Spleen (tissue), 11 donors: ENCODE data around the gene HRH3. TPM values are rescaled to one million over a fixed set of nuclear protein-coding genes. Genes with fewer than 3 reads are reported as not detected.

Source experiments
- DNase-seq: peaks from one replicate; pipeline ENCODE4 v3.0.0-alpha.2; 2020
- H3K27ac ChIP-seq, 8 donors: fragments of 200-600 bp; sonication (generic) in 7 of 8; 1 replicate in 4 of 8; 2 replicates in 4 of 8; pipeline versions ENCODE4 v1.5.0 to v1.8.0; 2016 to 2021; ENCODE audit warnings: inconsistent platforms in 4 of 8, mild to moderate bottlenecking in 4 of 8, moderate library complexity in 1 of 8
- H3K27me3 ChIP-seq, 7 donors: fragments of 200-600 bp; sonication (generic) in 6 of 7; replicated peaks in 1 of 7; 1 replicate in 4 of 7; 2 replicates in 3 of 7; pipeline versions ENCODE4 v1.5.0 to v1.8.0; 2016 to 2021; ENCODE audit warnings: inconsistent platforms in 3 of 7, mild to moderate bottlenecking in 1 of 7
- H3K36me3 ChIP-seq, 6 donors: fragments of 200-600 bp; sonication (generic) in 5 of 6; 1 replicate in 4 of 6; 2 replicates in 2 of 6; pipeline versions ENCODE4 v1.5.0 to v1.8.0; 2016 to 2021; ENCODE audit warnings: inconsistent platforms in 2 of 6
- H3K4me1 ChIP-seq, 6 donors: fragments of 200-600 bp; sonication (generic) in 5 of 6; 1 replicate in 3 of 6; 2 replicates in 3 of 6; pipeline versions ENCODE4 v1.5.0 to v1.8.0; 2016 to 2021; ENCODE audit warnings: inconsistent platforms in 3 of 6
- H3K4me3 ChIP-seq, 8 donors: fragments of 200-600 bp; sonication (generic) in 7 of 8; 1 replicate in 4 of 8; 2 replicates in 4 of 8; pipeline versions ENCODE4 v1.5.0 to v1.8.0; 2016 to 2021; ENCODE audit warnings: inconsistent platforms in 4 of 8, mild to moderate bottlenecking in 4 of 8, moderate library complexity in 2 of 8
- H3K9me3 ChIP-seq, 8 donors: fragments of 200-600 bp; sonication (generic) in 7 of 8; 1 replicate in 4 of 8; 2 replicates in 4 of 8; pipeline versions ENCODE4 v1.5.0 to v1.8.0; 2016 to 2021; ENCODE audit warnings: inconsistent platforms in 4 of 8
- POLR2A ChIP-seq, 3 donors: fragments of 450-650 bp; IDR thresholded peaks; one replicate each; pipeline ENCODE4 v1.5.1; 2017; ENCODE audit warnings: antibody characterized with exemption in 3 of 3, mild to moderate bottlenecking in 1 of 3
- POLR2AphosphoS5 ChIP-seq, 3 donors: sonication (generic); formaldehyde crosslinking; IDR thresholded peaks; one replicate each; pipeline ENCODE4 v1.5.1; 2017; ENCODE audit warnings: antibody characterized with exemption in 3 of 3
- WGBS, 5 donors: extraction: QIAGEN DNeasy Blood & Tissue Kit in 3 of 5; methylation state at CpG; one replicate each; pipeline versions ENCODE4 v1.1.5 to v1.1.7; 2013 to 2018; 5-methylcytosine and 5-hydroxymethylcytosine counted together
- intact Hi-C: fragments of 100-400 bp; cut with DNase I; formaldehyde crosslinking; loops from one replicate; pipeline ENCODE4 v1.15.0; 2023; ENCODE audit warnings: low total_unique reads
- polyA plus RNA-seq, 3 donors: library from polyadenylated mRNA; stranded (reverse); fragments of 200-250 nt; gene quantifications; one replicate each; pipeline ENCODE4 v1.2.1, GENCODE V29; 2013
- total RNA-seq, 7 donors: library from RNA; depleted of rRNA in 3 of 7; stranded (reverse); fragments of >200 nt in 3 of 7; fragmentation: NEBNext Ultra II Directional in 4 of 7; extraction: Animal tissue kit (Norgen Biotek cat#: 25700) in 4 of 7; gene quantifications; one replicate each; pipeline versions ENCODE4 v1.1.0 to v1.2.1, GENCODE V29; 2016 to 2021
- TF ChIP-seq, protein P1 (sequence below), 11 experiments: fragments of 200-600 bp in 7 of 11; fragments of 450-650 bp in 4 of 11; sonication (generic) in 4 of 11; IDR thresholded peaks in 8 of 11; conservative IDR thresholded peaks in 3 of 11; 1 replicate in 7 of 11; 2 replicates in 4 of 11; pipeline versions ENCODE4 v1.4.0 to v1.8.0; 2016 to 2021; ENCODE audit warnings: antibody characterized with exemption in 11 of 11, inconsistent platforms in 4 of 11, mild to moderate bottlenecking in 1 of 11
- donor health status: healthy with polysubstance abuse.
- donor health status: DM: no; HTN: no; CAD: no; lungs with moderate emphysema.
- donor health status: DM: no; HTN: no; CAD: no.
- donor health status: Bipolar disorder and iron deficiency.
- donor health status: healthy.
- donor health status: DM: no; HTN: no; CAD: no.
- donor health status: DM: yes; HTN: yes; CAD: no.

Gene HRH3
- total and polyA plus RNA-seq, 10 donors = not detected

DNA sequence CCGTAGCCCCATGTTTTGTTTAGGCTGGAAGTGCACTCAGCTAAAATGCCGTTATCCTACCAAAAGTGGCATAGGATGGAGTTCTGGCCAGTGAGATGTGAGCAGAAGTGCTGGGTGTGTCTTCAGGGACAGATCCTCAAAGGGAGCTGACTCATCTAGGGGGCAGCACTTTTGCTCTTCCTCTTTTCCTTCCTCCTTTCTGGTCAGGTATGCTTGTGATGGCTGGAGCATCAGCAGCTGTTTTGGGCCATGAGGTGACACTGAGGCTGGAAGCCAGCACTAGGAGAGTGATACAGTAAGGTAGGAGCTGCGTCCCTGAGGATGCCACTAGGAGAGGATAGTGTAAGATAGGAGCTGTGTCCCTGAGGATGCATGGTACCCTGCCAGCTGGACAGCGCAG, 13.6 kb upstream of the HRH3 start:
- H3K36me3 ChIP-seq = no peaks in the 10 kb centered on the region
- intact Hi-C loops = no loop called here
- H3K9me3 ChIP-seq = peaks cover 0 to 7% (median 0%) of the 10 kb centered on the region in 8 donors
- no peak overlapping the region for H3K4me3 ChIP-seq
- 85 to 93% (median 91%) methylated on average over 4 of the region's 4 CpGs for WGBS, 5 donors
- TF ChIP-seq POLR2A (IDR thresholded peaks at IDR 0.05) (no peak), POLR2AphosphoS5 (IDR thresholded peaks at IDR 0.05) (no peak)
- TF ChIP-seq, protein P1, sequence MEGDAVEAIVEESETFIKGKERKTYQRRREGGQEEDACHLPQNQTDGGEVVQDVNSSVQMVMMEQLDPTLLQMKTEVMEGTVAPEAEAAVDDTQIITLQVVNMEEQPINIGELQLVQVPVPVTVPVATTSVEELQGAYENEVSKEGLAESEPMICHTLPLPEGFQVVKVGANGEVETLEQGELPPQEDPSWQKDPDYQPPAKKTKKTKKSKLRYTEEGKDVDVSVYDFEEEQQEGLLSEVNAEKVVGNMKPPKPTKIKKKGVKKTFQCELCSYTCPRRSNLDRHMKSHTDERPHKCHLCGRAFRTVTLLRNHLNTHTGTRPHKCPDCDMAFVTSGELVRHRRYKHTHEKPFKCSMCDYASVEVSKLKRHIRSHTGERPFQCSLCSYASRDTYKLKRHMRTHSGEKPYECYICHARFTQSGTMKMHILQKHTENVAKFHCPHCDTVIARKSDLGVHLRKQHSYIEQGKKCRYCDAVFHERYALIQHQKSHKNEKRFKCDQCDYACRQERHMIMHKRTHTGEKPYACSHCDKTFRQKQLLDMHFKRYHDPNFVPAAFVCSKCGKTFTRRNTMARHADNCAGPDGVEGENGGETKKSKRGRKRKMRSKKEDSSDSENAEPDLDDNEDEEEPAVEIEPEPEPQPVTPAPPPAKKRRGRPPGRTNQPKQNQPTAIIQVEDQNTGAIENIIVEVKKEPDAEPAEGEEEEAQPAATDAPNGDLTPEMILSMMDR (IDR thresholded peaks at IDR 0.05 in 8 of 11, conservative IDR thresholded peaks at IDR 0.05 in 3 of 11) = no peak
- H3K4me1 ChIP-seq = peaks cover 5 to 26% (median 14%) of the 10 kb centered on the region in 6 donors
- no peak for DNase-seq
- H3K27me3 ChIP-seq = peaks cover 0 to 13% (median 0%) of the 10 kb centered on the region in 7 donors
- H3K27ac ChIP-seq = no peak overlapping the region

DNA sequence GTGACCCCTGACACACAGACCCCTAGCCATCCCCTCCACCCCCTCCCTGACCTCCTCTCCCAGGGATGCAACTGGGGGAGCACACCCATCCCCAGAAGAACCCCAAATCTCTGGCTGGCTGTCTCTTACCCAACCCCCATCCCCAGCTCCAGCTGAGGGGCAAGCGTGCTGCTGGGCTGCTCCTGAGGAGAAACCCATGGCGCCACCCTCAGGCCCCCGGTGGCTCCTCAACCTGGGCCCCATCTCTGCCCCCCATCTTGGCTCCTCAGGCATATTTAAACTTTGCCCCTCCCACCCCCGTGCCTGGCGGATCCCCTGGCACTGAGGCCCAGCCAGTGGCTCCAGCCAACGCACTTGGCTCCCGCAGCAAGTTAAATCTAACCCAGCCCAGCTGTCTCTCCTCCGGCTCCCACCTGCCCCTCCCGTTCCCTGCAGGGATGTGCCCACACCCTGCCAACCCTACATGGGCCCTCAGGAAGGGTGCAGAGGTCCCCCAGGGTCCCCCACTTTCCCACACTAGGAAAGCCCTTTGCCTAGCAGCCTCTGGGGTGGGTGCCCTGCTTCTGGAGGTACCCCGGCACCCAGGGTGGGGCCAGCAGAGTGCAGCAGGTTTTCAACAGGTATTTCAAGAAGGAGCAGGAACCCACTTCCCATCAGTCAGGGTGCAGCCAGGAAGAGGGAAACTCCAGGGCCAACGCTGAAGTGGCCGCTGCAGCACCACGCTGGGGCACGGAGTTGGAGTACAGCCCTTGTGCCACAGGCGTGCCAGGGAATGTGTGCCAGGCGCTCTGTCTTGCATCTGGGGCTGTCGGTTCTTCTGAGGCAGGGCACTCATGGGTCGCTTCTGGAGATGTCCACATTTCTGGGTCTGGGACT, 12.9 kb upstream of the HRH3 start:
- peaks cover 0 to 20% (median under 1%) of the 10 kb centered on the region in 7 donors for H3K27me3 ChIP-seq
- no peak for DNase-seq
- 64 to 83% (median 78%) methylated on average over 11 to 18 of the region's 18 CpGs for WGBS, 5 donors

DNA sequence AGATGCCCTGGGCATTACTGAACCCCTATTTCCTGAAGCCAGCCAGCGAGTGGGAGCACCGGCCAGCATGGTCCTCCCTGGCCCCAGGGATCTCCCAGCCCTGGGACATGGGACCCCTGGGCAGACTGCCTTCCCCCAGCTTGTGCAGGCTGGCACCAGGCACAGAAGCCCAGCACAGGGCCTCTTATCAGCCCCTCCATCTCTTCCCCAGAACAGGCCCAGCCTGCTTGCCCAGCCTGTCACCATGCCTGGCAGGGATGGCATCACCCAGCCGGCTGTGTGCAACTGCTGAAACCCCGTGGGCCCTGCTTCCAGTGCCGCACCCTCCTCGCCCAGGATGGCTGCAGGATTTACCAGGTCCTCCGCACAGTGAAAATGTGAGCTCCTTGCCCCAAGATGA, 12.1 kb upstream of the HRH3 start:
- Histone ChIP-seq H3K27me3 (peaks cover 0 to 28% (median 9%) of the 10 kb centered on the region in 7 donors), H3K36me3 (no peaks in the 10 kb centered on the region), H3K4me3 (no peak overlapping the region), H3K27ac (no peak overlapping the region), H3K4me1 (peaks cover 0 to 17% (median 4%) of the 10 kb centered on the region in 6 donors), H3K9me3 (peaks cover 0 to 7% (median 0%) of the 10 kb centered on the region in 8 donors)
- intact Hi-C loops = no loop called here
- WGBS, 5 donors = 73 to 96% (median 95%) methylated on average over 3 to 7 of the region's 7 CpGs
- no peak for DNase-seq
- no peak for TF ChIP-seq POLR2AphosphoS5 (IDR thresholded peaks at IDR 0.05)
- TF ChIP-seq POLR2A (IDR thresholded peaks at IDR 0.05) = no peak

More for the DNA sequence above, 12.9 kb upstream of the HRH3 start:
- Histone ChIP-seq H3K27ac (no peak overlapping the region), H3K4me3 (no peak overlapping the region), H3K9me3 (peaks cover 0 to 7% (median 0%) of the 10 kb centered on the region in 8 donors), H3K4me1 (peaks cover 5 to 25% (median 12%) of the 10 kb centered on the region in 6 donors), H3K36me3 (no peaks in the 10 kb centered on the region)
- intact Hi-C loops = no loop called here
- TF ChIP-seq POLR2AphosphoS5 (IDR thresholded peaks at IDR 0.05) = no peak
- TF ChIP-seq, protein P1 (IDR thresholded peaks at IDR 0.05 in 8 of 11, conservative IDR thresholded peaks at IDR 0.05 in 3 of 11) = no peak
- TF ChIP-seq POLR2A (IDR thresholded peaks at IDR 0.05) = no peak

DNA sequence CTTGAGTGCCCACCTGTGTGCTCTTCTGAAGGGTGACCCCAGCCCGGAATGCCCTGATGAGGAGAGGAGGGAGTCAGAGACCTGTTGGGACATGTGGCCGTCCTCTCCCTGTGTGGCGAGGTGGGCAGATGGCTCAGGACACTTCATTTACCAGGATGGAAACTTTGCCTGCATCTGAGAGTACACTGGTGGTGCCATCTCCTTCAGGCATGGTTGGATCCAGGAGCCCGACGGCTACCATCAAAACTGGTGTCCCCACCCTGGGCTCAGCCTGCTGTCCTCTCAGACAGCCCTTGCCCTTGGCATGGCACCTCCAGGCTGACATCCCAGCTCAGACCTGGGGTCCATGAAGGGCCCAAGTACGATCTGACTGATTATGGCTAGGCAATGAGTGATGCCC, 11.2 kb upstream of the HRH3 start:
- peaks cover 0 to 37% (median 9%) of the 10 kb centered on the region in 7 donors for H3K27me3 ChIP-seq
- 72 to 94% (median 93%) methylated on average over 5 to 6 of the region's 6 CpGs for WGBS, 5 donors
- H3K9me3 ChIP-seq = peaks cover 0 to 7% (median 0%) of the 10 kb centered on the region in 8 donors
- peaks cover 0 to 12% (median 0%) of the 10 kb centered on the region in 6 donors for H3K4me1 ChIP-seq
- intact Hi-C loops = no loop called here
- H3K4me3 ChIP-seq = no peak overlapping the region
- H3K27ac ChIP-seq = no peak overlapping the region
- TF ChIP-seq POLR2AphosphoS5 (IDR thresholded peaks at IDR 0.05) (no peak), POLR2A (IDR thresholded peaks at IDR 0.05) (no peak)
- TF ChIP-seq, protein P1 (IDR thresholded peaks at IDR 0.05 in 8 of 11, conservative IDR thresholded peaks at IDR 0.05 in 3 of 11) = no peak
- DNase-seq = no peak
- no peaks in the 10 kb centered on the region for H3K36me3 ChIP-seq
